ENCODE measurements around the gene EXOC4. TPM values are rescaled to one million over a fixed set of nuclear protein-coding genes. Genes with fewer than 3 reads are reported as not detected.

EXOC4 gene
- total RNA-seq, 1 experiment from 2014 or later, result 75.8 TPM

- Histone ChIP-seq H2BK15ac (ENCODE audit: low read depth, low read length) (no peak overlapping the region), H2BK120ac (ENCODE audit: low read depth, low read length, poor library complexity, severe bottlenecking) (no peak overlapping the region), H4K5ac (ENCODE audit: insufficient read length, low read depth, low read length) (no peak overlapping the region), H4K20me1 (ENCODE audit: control insufficient read depth, insufficient read depth, insufficient read length) (no peaks in the 10 kb centered on the region), H3T11ph (ENCODE audit: low read length) (no peak overlapping the region), H4K8ac (replicated peaks; ENCODE audit: insufficient read length, low read depth, low read length) (no peak overlapping the region), H3K4me1 (ENCODE audit: insufficient read depth, low read length) (peaks cover 9% of the 10 kb centered on the region; the same call in 1 of the 2 replicates), H3K14ac (ENCODE audit: insufficient read depth, low read length) (no peak overlapping the region), H3K27me3 (ENCODE audit: insufficient read depth, low read length) (no peaks in the 10 kb centered on the region), H3K4ac (ENCODE audit: low read depth, low read length) (no peak overlapping the region), H3K79me1 (ENCODE audit: insufficient read depth, low read depth, low read length, poor library complexity, severe bottlenecking) (no peaks in the 10 kb centered on the region), H2BK5ac (ENCODE audit: insufficient read length, low read length) (no peak overlapping the region), H2AK5ac (ENCODE audit: insufficient read length, low read length) (no peak overlapping the region), H2BK12ac (ENCODE audit: insufficient read length, low read depth, low read length) (no peak overlapping the region), H3K23me2 (ENCODE audit: insufficient read length, low read depth, low read length, poor library complexity, severe bottlenecking) (no peaks in the 10 kb centered on the region), H2BK20ac (ENCODE audit: low read depth, low read length, poor library complexity, severe bottlenecking) (no peak overlapping the region), H3K27ac (ENCODE audit: insufficient read length, low read depth, low read length) (no peak overlapping the region), H3K79me2 (ENCODE audit: insufficient read depth, low read length) (peaks cover 2% of the 10 kb centered on the region; the same call in 1 of the 2 replicates), H3K23ac (ENCODE audit: insufficient read length, low read depth, low read length) (no peak overlapping the region), H3K56ac (ENCODE audit: insufficient read length, low read depth, low read length) (no peak overlapping the region), H3K9me3 (ENCODE audit: control insufficient read depth, low read depth, low read length) (no peaks in the 10 kb centered on the region), H4K91ac (ENCODE audit: insufficient read length, low read depth, low read length) (no peak overlapping the region), H3K18ac (ENCODE audit: insufficient read length, low read depth, low read length) (no peak overlapping the region), H3K4me2 (ENCODE audit: insufficient read depth, insufficient read length, low read length) (no peak overlapping the region), H2AFZ (ENCODE audit: low read length) (no peak overlapping the region), H3K9ac (ENCODE audit: extremely low read depth, insufficient read length, low read length) (no peak overlapping the region)
- no peak for TF ChIP-seq CTCF (conservative IDR thresholded peaks at IDR 0.05)
- no peak for DNase-seq
- Mint-ChIP-seq H3K27ac (no peak overlapping the region), H3K9me3 (peaks cover 20 to 25% of the 10 kb centered on the region in 2 experiments), H3K4me3 (no peak overlapping the region), H3K36me3 (ENCODE audit: insufficient read depth in 1 of 3, low read depth in 3 of 3) (peaks cover 14 to 35% (median 21%) of the 10 kb centered on the region in 3 experiments), H3K27me3 (ENCODE audit: low read depth) (no peaks in the 10 kb centered on the region), H3K4me1 (peaks cover 19 to 20% of the 10 kb centered on the region in 2 experiments)
- no CpG with 5 or more reads among the region's 2 CpGs for WGBS (ENCODE audit: extremely low coverage, insufficient read length, low lambda C conversion rate)
Measured at GRCh38 chr7:133352430-133352829, 99.6 kb downstream of the EXOC4 start.
